HFFc6 (cell line): ENCODE measurements around the gene IGF1R. TPM values are rescaled to one million over a fixed set of nuclear protein-coding genes. Genes with fewer than 3 reads are reported as not detected.
A peak's percentile ranks its signal among the peaks of the same experiment; 100 is the strongest.

ENCODE experiments used
- DNase-seq: peaks from one replicate; pipeline ENCODE4 v3.0.0-alpha.2; 2018
- H3K27ac Mint-ChIP-seq: 2 replicates; pipeline ENCODE4 v1.8.0; 2020; ENCODE audit warnings: mild to moderate bottlenecking, mixed read lengths
- H3K27me3 Mint-ChIP-seq: 2 replicates; pipeline ENCODE4 v1.8.0; 2021; ENCODE audit warnings: mild to moderate bottlenecking, moderate library complexity, mixed read lengths; ENCODE audit not compliant: insufficient read depth
- H3K36me3 Mint-ChIP-seq: 2 replicates; pipeline ENCODE4 v1.8.0; 2021; ENCODE audit warnings: low read depth, mixed read lengths
- H3K4me1 Mint-ChIP-seq: 2 replicates; pipeline ENCODE4 v1.8.0; 2020; ENCODE audit warnings: low read depth, mixed read lengths
- H3K4me3 Mint-ChIP-seq: 2 replicates; pipeline ENCODE4 v1.8.0; 2020; ENCODE audit warnings: mild to moderate bottlenecking, moderate library complexity, mixed read lengths
- H3K9me3 Mint-ChIP-seq: 2 replicates; pipeline ENCODE4 v1.8.0; 2020; ENCODE audit warnings: mild to moderate bottlenecking, mixed read lengths
- total RNA-seq, 6 experiments: library from RNA; stranded (reverse); fragmentation: NEBNext Ultra II Directional; extraction: Animal tissue kit (Norgen Biotek cat#: 25700); gene quantifications; 2 replicates in 1 of 6; 3 replicates in 5 of 6; pipeline ENCODE4 v1.2.3, GENCODE V29; 2021
- TF ChIP-seq, protein P1 (sequence below): fragments of 200-600 bp; sonication (generic); IDR thresholded peaks from 2 replicates; pipeline ENCODE4 v1.5.0; 2021; ENCODE audit warnings: antibody characterized with exemption, mild to moderate bottlenecking

IGF1R gene
- total RNA-seq, 6 experiments from 2014 or later, result 46.7 to 61.9 (median 50.1) TPM

DNA sequence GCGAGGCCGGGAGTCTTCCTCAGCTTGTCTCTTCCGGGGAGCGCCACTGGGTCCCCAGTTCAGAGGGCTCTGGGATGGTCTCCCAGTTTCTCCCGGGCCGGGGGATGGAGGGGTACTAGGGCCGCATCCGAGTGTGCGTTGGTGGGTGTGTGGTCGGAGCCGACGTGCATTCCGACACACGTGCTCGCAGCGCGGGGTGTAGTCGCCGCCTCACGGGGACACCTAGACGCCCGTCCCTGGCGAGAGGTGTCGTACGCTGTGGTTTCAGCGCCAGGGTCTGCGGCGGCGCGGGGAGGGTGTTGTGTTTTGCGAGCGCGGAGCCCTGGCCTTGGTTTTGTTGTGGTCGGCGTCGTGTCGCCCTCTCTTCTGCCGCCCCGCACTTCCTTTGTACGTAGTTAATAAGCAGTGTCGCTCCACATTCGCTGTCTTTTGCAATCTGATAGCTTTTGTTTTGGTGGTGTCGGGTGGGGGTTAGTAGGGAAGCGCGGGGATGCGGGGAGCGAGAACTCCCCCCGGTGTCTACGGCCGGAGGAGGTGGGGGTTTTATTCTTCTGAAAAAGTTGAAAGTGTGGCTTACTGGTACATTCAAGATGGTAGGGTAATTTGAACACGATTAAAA is 2.2 kb downstream of the IGF1R start:
- Mint-ChIP-seq H3K9me3 (no peaks in the 10 kb centered on the region), H3K4me3 (peak overlapping the region; percentile 96), H3K4me1 (peaks cover 50% of the 10 kb centered on the region), H3K27me3 (peaks cover 5% of the 10 kb centered on the region; the same call in 1 of the 2 replicates), H3K27ac (peak overlapping the region; percentile 93), H3K36me3 (peaks cover 9% of the 10 kb centered on the region)
- DNase-seq, result peak; percentile 37
- TF ChIP-seq, protein P1, sequence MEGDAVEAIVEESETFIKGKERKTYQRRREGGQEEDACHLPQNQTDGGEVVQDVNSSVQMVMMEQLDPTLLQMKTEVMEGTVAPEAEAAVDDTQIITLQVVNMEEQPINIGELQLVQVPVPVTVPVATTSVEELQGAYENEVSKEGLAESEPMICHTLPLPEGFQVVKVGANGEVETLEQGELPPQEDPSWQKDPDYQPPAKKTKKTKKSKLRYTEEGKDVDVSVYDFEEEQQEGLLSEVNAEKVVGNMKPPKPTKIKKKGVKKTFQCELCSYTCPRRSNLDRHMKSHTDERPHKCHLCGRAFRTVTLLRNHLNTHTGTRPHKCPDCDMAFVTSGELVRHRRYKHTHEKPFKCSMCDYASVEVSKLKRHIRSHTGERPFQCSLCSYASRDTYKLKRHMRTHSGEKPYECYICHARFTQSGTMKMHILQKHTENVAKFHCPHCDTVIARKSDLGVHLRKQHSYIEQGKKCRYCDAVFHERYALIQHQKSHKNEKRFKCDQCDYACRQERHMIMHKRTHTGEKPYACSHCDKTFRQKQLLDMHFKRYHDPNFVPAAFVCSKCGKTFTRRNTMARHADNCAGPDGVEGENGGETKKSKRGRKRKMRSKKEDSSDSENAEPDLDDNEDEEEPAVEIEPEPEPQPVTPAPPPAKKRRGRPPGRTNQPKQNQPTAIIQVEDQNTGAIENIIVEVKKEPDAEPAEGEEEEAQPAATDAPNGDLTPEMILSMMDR, result no peak

DNA sequence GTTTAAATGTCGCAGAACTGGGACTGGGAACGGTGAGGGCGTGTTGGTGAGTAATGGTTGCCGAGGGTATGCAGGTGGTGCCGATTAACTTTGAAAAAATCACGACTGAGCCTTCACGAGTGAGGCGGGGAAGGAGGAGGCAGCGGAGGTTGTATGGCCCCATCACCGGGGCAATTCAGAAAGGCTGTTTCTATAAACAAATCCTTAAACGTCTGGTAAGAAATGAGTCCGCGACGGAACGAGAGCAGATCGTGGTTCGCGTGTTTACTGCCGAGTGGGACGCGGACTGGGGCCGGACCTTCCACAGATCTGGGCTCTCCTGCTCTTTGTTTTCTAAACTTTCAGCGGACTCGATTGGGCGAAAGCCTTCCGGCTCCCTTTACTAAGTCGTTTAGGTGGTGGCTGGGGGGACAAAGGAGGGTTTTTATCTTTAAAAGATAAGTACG is 2.7 kb downstream of the IGF1R start:
- H3K9me3 Mint-ChIP-seq, result no peaks in the 10 kb centered on the region
- H3K4me1 Mint-ChIP-seq, result peaks cover 51% of the 10 kb centered on the region
- peaks cover 9% of the 10 kb centered on the region for H3K36me3 Mint-ChIP-seq
- DNase-seq, result peak; percentile 36
- TF ChIP-seq, protein P1, result no peak
- H3K27ac Mint-ChIP-seq, result peak overlapping the region; percentile 93
- peaks cover 5% of the 10 kb centered on the region; the same call in 1 of the 2 replicates for H3K27me3 Mint-ChIP-seq
- H3K4me3 Mint-ChIP-seq, result peak overlapping the region; percentile 96

DNA sequence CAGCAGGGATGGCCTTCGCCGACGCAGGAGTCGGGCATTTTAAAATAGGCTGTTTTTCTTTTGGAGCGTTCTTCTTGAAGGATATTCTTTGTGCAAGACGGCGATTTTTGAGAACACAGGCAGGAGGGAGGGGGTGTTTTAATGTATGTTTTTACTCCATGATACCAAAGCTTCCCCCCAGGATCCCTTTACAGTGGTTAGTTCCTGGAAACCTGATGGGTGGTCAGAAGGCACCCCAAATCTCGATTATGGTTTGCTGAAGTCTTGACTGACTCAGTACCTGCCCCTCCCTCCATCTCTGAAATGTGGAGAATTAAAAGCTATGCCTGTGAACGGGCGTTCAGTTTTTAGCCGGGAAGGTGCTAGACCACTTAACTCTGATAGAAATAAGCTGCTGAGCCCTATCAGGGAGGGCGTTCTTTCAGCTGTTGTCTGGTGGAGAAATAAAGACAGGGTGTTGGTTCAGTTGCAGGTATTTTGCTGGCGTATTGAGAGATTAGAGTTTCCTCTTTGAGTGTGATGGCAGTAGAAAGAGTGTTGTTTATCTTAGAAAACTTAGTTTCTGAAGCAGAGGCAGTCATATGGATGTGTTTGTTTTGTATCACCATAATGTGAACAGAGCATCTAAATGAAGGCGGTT is 3.4 kb downstream of the IGF1R start:
- no peak for DNase-seq
- Mint-ChIP-seq H3K4me1 (peaks cover 51% of the 10 kb centered on the region), H3K27ac (peak overlapping the region; percentile 93), H3K36me3 (peaks cover 9% of the 10 kb centered on the region), H3K9me3 (no peaks in the 10 kb centered on the region), H3K4me3 (peak overlapping the region; percentile 96), H3K27me3 (peaks cover 5% of the 10 kb centered on the region; the same call in 1 of the 2 replicates)
- TF ChIP-seq, protein P1, result no peak

DNA sequence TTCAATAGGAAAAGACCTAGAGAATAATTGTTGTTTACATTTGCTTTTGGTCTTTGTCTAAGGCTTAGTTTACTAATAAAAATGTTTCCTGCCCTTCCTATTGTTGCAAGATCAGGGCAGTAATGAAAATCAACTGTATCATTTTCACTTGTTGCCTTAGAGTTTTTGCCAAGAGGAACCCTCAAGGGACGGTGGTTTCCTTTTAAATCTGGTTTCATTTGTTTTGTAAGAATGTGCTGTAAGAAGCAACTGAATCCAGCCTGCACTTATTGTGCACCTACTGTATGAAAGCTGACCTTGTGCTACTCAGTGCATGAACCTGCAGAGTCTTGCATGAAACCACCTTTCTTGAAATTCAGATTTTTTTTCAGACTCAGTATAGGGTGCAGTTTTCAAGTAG is 5.3 kb downstream of the IGF1R start:
- TF ChIP-seq, protein P1, result no peak
- H3K4me3 Mint-ChIP-seq, result peak overlapping the region; percentile 96; the same call in 1 of the 2 replicates
- peaks cover 9% of the 10 kb centered on the region for H3K36me3 Mint-ChIP-seq
- no peak for DNase-seq
- H3K9me3 Mint-ChIP-seq, result no peaks in the 10 kb centered on the region
- peak overlapping the region; percentile 38; the same call in 1 of the 2 replicates for H3K27ac Mint-ChIP-seq
- H3K27me3 Mint-ChIP-seq, result peaks cover 5% of the 10 kb centered on the region; the same call in 1 of the 2 replicates
- H3K4me1 Mint-ChIP-seq, result peaks cover 67% of the 10 kb centered on the region

DNA sequence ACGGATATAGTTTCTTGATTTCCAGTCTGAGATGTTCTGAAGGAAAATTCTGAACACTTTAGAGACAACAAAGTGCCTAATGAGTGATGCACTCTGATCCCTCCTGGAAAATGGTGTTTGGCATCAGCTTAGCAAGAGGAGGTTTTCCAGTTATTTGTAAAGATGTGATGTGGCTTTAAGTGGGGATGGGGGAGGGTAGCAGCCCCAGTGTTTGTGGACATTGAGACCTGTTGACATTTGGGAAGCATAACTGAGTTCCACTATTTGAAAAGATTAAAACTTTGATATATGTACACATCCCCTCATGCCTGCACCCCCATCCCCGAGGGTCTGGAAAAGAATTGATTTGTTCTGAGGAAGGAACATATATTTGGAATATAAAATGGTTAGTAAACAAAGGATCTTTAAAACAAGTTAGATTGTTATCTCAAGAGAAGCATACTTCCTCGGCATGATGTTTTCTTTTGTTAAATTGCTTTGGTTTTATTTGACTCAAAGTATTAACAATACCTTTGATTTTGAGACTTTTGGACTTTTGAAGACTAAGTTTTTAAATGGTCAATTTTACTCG is 6.5 kb downstream of the IGF1R start:
- H3K27me3 Mint-ChIP-seq, result peaks cover 5% of the 10 kb centered on the region; the same call in 1 of the 2 replicates
- H3K9me3 Mint-ChIP-seq, result no peaks in the 10 kb centered on the region
- H3K4me3 Mint-ChIP-seq, result peak overlapping the region; percentile 37
- peaks cover 9% of the 10 kb centered on the region for H3K36me3 Mint-ChIP-seq
- H3K27ac Mint-ChIP-seq, result peak overlapping the region; percentile 58
- TF ChIP-seq, protein P1, result no peak
- DNase-seq, result no peak
- H3K4me1 Mint-ChIP-seq, result peaks cover 78% of the 10 kb centered on the region
